HEK293T (cell line): Measurements from ENCODE around the gene OR51G1.

Experiments
- ARNT ChIP-seq: fragments of 450-650 bp; IDR thresholded peaks from 2 replicates; pipeline ENCODE4 v1.6.1; 2017; ENCODE audit warnings: mild to moderate bottlenecking
- FOXM1 ChIP-seq: fragments of 450-650 bp; IDR thresholded peaks from 2 replicates; pipeline ENCODE4 v1.6.1; 2017; ENCODE audit warnings: mild to moderate bottlenecking, borderline replicate concordance
- LEF1 ChIP-seq: fragments of 450-650 bp; IDR thresholded peaks from 2 replicates; pipeline ENCODE4 v1.6.1; 2017; ENCODE audit warnings: mild to moderate bottlenecking, borderline replicate concordance
- SP1 ChIP-seq: fragments of 450-650 bp; IDR thresholded peaks from 2 replicates; pipeline ENCODE4 v1.6.1; 2017
- SUZ12 ChIP-seq: fragments of 450-650 bp; IDR thresholded peaks from 2 replicates; pipeline ENCODE4 v1.6.1; 2016; ENCODE audit warnings: mild to moderate bottlenecking
- TARDBP ChIP-seq: fragments of 450-650 bp; IDR thresholded peaks from 2 replicates; pipeline ENCODE4 v1.6.1; 2016
- ZNF384 ChIP-seq: fragments of 450-650 bp; IDR thresholded peaks from 2 replicates; pipeline ENCODE4 v1.6.1; 2016

GRCh38 chr11:4932751-4933150 lies 8.6 kb upstream of the OR51G1 start:
- TF ChIP-seq SUZ12 (no peak), LEF1 (no peak), SP1 (no peak), ARNT (no peak), FOXM1 (no peak), ZNF384 (no peak), TARDBP (no peak)
